DND-41 (cell line): ENCODE measurements around the gene C14orf119.

Experiments
- ATAC-seq: fragments of 200-7000 bp; cut with Tn5 transposase; 3 replicates; pipeline ENCODE4 v1.9.1; 2021; ENCODE audit warnings: low read depth; ENCODE audit not compliant: insufficient read depth
- DNase-seq: peaks from one replicate; pipeline ENCODE4 v3.0.0-alpha.2; 2020
- H2AFZ ChIP-seq: 2 replicates; pipeline ENCODE4 v1.6.0; 2012; ENCODE audit warnings: low read depth, low read length
- H3K27ac ChIP-seq: 2 replicates; pipeline ENCODE4 v1.5.1; 2012; ENCODE audit warnings: low read length, inconsistent platforms
- H3K27me3 ChIP-seq: fragments of 200-600 bp; sonication (generic); 2 replicates; pipeline ENCODE4 v1.6.0; 2012; ENCODE audit warnings: low read length, mild to moderate bottlenecking, inconsistent platforms; ENCODE audit not compliant: insufficient read depth, poor library complexity
- H3K36me3 ChIP-seq: 2 replicates; pipeline ENCODE4 v1.5.1; 2012; ENCODE audit warnings: low read length, inconsistent platforms; ENCODE audit not compliant: insufficient read depth
- H3K4me1 ChIP-seq: 2 replicates; pipeline ENCODE4 v1.5.1; 2012; ENCODE audit warnings: mild to moderate bottlenecking, low read length; ENCODE audit not compliant: insufficient read depth
- H3K4me2 ChIP-seq: 2 replicates; pipeline ENCODE4 v1.6.0; 2012; ENCODE audit warnings: mild to moderate bottlenecking, moderate library complexity, low read length, inconsistent platforms; ENCODE audit not compliant: insufficient read depth
- H3K4me3 ChIP-seq, 2 experiments: fragments of 200-600 bp in 1 of 2; shearing (Covaris generic) in 1 of 2; 2 replicates each; pipeline ENCODE4 v1.5.1; 2012 to 2016; ENCODE audit warnings: inconsistent platforms in 2 of 2, low read length in 2 of 2, mild to moderate bottlenecking in 2 of 2, low read depth in 1 of 2, moderate library complexity in 1 of 2
- H3K79me2 ChIP-seq: 2 replicates; pipeline ENCODE4 v1.6.0; 2012; ENCODE audit warnings: low read length, inconsistent platforms; ENCODE audit not compliant: insufficient read depth
- H3K9ac ChIP-seq: 2 replicates; pipeline ENCODE4 v1.6.0; 2012; ENCODE audit warnings: low read depth, mild to moderate bottlenecking, inconsistent platforms, low read length, moderate library complexity
- H3K9me3 ChIP-seq: 2 replicates; pipeline ENCODE4 v1.5.1; 2012; ENCODE audit warnings: low read length, moderate library complexity, mild to moderate bottlenecking, inconsistent platforms; ENCODE audit not compliant: insufficient read depth, severe bottlenecking
- H4K20me1 ChIP-seq: 2 replicates; pipeline ENCODE4 v1.6.0; 2012; ENCODE audit warnings: low read length; ENCODE audit not compliant: insufficient read depth
- CTCF ChIP-seq: IDR thresholded peaks from 2 replicates; pipeline ENCODE4 v1.5.1; 2012; ENCODE audit warnings: borderline replicate concordance, low read length, moderate library complexity, mild to moderate bottlenecking; ENCODE audit not compliant: poor library complexity, severe bottlenecking; ENCODE audit errors: extremely low read depth
- EZH2 ChIP-seq: IDR thresholded peaks from 3 replicates; pipeline ENCODE4 v1.6.1; 2012; ENCODE audit warnings: borderline replicate concordance, low read depth, mild to moderate bottlenecking, moderate library complexity, low read length, inconsistent platforms; ENCODE audit not compliant: severe bottlenecking

C14orf119 gene

GRCh38 chr14:23148591-23149249, 53.4 kb downstream of the C14orf119 start:
- no peaks in the 10 kb centered on the region for H3K9me3 ChIP-seq
- DNase-seq (no peak), ATAC-seq (no peak)
- H3K9ac ChIP-seq: no peak overlapping the region
- H3K4me1 ChIP-seq: no peaks in the 10 kb centered on the region
- no peak overlapping the region for H3K27ac ChIP-seq
- no peak for TF ChIP-seq EZH2
- no peak for TF ChIP-seq CTCF
- H3K4me2 ChIP-seq: no peak overlapping the region
- H2AFZ ChIP-seq: no peak overlapping the region
- H4K20me1 ChIP-seq: 0 out of 2 replicates have a peak, but pooled peaks cover 4% of the 10 kb centered on the region
- peaks cover 24% of the 10 kb centered on the region for H3K27me3 ChIP-seq
- H3K4me3 ChIP-seq: no peak overlapping the region
- H3K36me3 ChIP-seq: no peaks in the 10 kb centered on the region
- H3K79me2 ChIP-seq: no peaks in the 10 kb centered on the region

- no peak for ATAC-seq
- Histone ChIP-seq H3K27me3 (peaks cover 30% of the 10 kb centered on the region), H3K4me3 (no peak overlapping the region), H4K20me1 (0 out of 2 replicates have a peak, but pooled peaks cover 10% of the 10 kb centered on the region), H3K4me1 (peaks cover 6% of the 10 kb centered on the region; the same call in 1 of the 2 replicates), H3K4me2 (no peak overlapping the region), H3K9me3 (no peaks in the 10 kb centered on the region), H3K79me2 (no peaks in the 10 kb centered on the region), H3K36me3 (no peaks in the 10 kb centered on the region), H2AFZ (no peak overlapping the region), H3K27ac (no peak overlapping the region), H3K9ac (no peak overlapping the region)
- no peak for DNase-seq
- TF ChIP-seq EZH2 (no peak), CTCF (no peak)
Observed at GRCh38 chr14:23149745-23150144, 54.4 kb downstream of the C14orf119 start.
